Immature natural killer cell (primary cell): ENCODE data around the gene RPS6KA6. TPM values are rescaled to one million over a fixed set of nuclear protein-coding genes. Genes with fewer than 3 reads are reported as not detected.

Experiments used
- DNase-seq, 3 donors: peaks; one replicate each; pipeline ENCODE4 v3.0.0; 2022; ENCODE audit warnings: mixed read lengths in 1 of 3
- H3K27ac Mint-ChIP-seq, 6 donors: one replicate each; pipeline ENCODE4 v1.8.0; 2020; ENCODE audit warnings: mixed read lengths in 6 of 6, mild to moderate bottlenecking in 5 of 6, inconsistent platforms in 4 of 6, moderate library complexity in 3 of 6
- H3K27me3 Mint-ChIP-seq, 3 donors: one replicate each; pipeline ENCODE4 v1.8.0; 2020 to 2021; ENCODE audit warnings: low read depth in 3 of 3, mild to moderate bottlenecking in 3 of 3, mixed read lengths in 3 of 3, moderate library complexity in 3 of 3, inconsistent platforms in 1 of 3
- H3K36me3 Mint-ChIP-seq, 3 donors: one replicate each; pipeline ENCODE4 v1.8.0; 2020; ENCODE audit warnings: mixed read lengths in 3 of 3, inconsistent platforms in 2 of 3, mild to moderate bottlenecking in 2 of 3
- H3K4me1 Mint-ChIP-seq, 2 donors: one replicate each; pipeline ENCODE4 v1.8.0; 2020; ENCODE audit warnings: inconsistent platforms in 2 of 2, mild to moderate bottlenecking in 2 of 2, mixed read lengths in 2 of 2, moderate library complexity in 1 of 2
- H3K4me3 Mint-ChIP-seq, 5 donors: one replicate each; pipeline ENCODE4 v1.8.0; 2020; ENCODE audit warnings: mild to moderate bottlenecking in 5 of 5, mixed read lengths in 5 of 5, inconsistent platforms in 3 of 5, moderate library complexity in 3 of 5
- H3K9me3 Mint-ChIP-seq, 6 donors: one replicate each; pipeline ENCODE4 v1.8.0; 2020; ENCODE audit warnings: mild to moderate bottlenecking in 6 of 6, mixed read lengths in 6 of 6, inconsistent platforms in 4 of 6, moderate library complexity in 3 of 6
- polyA plus RNA-seq, 3 donors: library from polyadenylated mRNA; unstranded; fragments of 300-500 nt; fragmentation: Illumina TruSeq; gene quantifications; one replicate each; pipeline ENCODE4 v1.2.3, GENCODE V29; 2021

RPS6KA6 gene
- polyA plus RNA-seq, 3 donors from 2014 or later = not detected

DNA sequence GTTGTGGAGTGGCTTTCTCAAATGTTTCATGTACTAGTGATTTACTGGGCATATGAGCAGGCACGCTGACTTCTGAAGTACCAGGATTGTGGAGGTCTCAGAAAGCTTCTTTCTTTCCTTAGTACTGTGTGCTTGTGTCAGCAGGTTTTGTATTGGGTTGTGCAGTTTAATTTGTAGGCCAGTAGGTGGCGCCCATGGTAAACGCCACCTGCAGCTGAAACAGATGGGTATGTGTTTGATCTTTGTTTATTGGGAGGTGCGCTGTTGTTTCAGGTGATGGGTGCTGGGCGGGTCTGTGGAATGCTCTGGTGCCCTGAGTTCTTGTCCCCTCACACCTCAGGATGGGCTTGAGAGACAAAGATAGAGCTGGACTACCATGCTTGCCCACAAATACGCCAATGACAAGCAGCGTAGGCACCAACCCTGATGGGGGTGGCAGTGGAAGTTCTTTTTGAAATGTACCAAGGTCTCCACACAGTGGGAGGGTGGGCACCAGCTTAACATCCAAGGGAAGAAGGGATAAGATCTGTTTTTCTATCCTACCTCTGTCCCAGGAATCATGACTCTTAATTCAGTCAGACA, 141.5 kb downstream of the RPS6KA6 start:
- Mint-ChIP-seq H3K27me3 (peaks cover 1 to 7% (median 2%) of the 10 kb centered on the region in 3 donors), H3K4me3 (no peak overlapping the region), H3K9me3 (peaks cover 0 to 3% (median 0%) of the 10 kb centered on the region in 6 donors), H3K27ac (no peak overlapping the region), H3K36me3 (no peaks in the 10 kb centered on the region), H3K4me1 (no peaks in the 10 kb centered on the region)
- peak in 2 of 3 donors; percentile 10 to 13 for DNase-seq

DNA sequence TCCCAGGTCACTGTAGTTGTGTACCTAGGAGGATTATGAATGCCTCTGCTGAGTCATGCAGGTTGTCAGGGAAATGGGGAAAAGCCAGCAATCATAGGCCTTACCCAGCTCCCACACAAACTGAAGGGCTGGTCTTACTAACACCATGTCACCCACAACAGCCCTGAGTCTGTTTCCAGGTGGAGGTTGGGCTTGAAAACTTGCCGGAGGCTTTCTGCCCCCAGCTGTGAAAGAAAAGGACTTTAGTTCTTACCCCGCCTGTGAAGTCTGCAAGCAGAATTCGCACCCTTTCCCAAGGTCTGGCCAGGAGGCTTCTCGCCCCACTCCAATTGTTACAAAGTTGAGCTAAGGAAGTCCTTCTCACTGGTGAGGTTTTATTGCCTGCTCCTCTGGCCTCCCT, 143.9 kb downstream of the RPS6KA6 start:
- no peaks in the 10 kb centered on the region for H3K4me1 Mint-ChIP-seq
- H3K36me3 Mint-ChIP-seq = no peaks in the 10 kb centered on the region
- no peak for DNase-seq
- H3K9me3 Mint-ChIP-seq = no peaks in the 10 kb centered on the region
- H3K4me3 Mint-ChIP-seq = no peak overlapping the region
- H3K27me3 Mint-ChIP-seq = peaks cover 1 to 8% (median 3%) of the 10 kb centered on the region in 3 donors
- no peak overlapping the region for H3K27ac Mint-ChIP-seq
